Neural crest cell (in vitro differentiated cells): Measurements from ENCODE around the gene SIRT5. TPM values are rescaled to one million over a fixed set of nuclear protein-coding genes. Genes with fewer than 3 reads are reported as not detected.

Experiments used
- DNase-seq: peaks from one replicate; pipeline ENCODE4 v3.0.0; 2021; ENCODE audit warnings: low read depth, mixed read lengths, low spot score
- H3K27ac Mint-ChIP-seq: one replicate; pipeline ENCODE4 v1.8.0; 2021; ENCODE audit warnings: mild to moderate bottlenecking, mixed read lengths; ENCODE audit not compliant: unreplicated experiment
- H3K27me3 Mint-ChIP-seq: 2 replicates; pipeline ENCODE4 v1.8.0; 2021; ENCODE audit warnings: low read depth, mild to moderate bottlenecking, mixed read lengths
- H3K36me3 Mint-ChIP-seq: 2 replicates; pipeline ENCODE4 v1.8.0; 2021; ENCODE audit warnings: low read depth, mild to moderate bottlenecking, mixed read lengths
- H3K4me1 Mint-ChIP-seq: 2 replicates; pipeline ENCODE4 v1.8.0; 2021; ENCODE audit warnings: mixed read lengths
- H3K4me3 Mint-ChIP-seq: one replicate; pipeline ENCODE4 v1.8.0; 2021; ENCODE audit warnings: mild to moderate bottlenecking, mixed read lengths
- H3K9me3 Mint-ChIP-seq: 2 replicates; pipeline ENCODE4 v1.8.0; 2021; ENCODE audit warnings: mixed read lengths
- long read RNA-seq: library from polyadenylated mRNA; unstranded; transcript quantifications from one replicate; pipeline ENCODE4 v2.0.0, GENCODE V29; 2020
- total RNA-seq: library from RNA; stranded (reverse); gene quantifications from 2 replicates; pipeline ENCODE4 v1.2.1, GENCODE V29; 2021
- TF ChIP-seq, protein P1 (sequence below): fragments of 200-600 bp; sonication (generic); conservative IDR thresholded peaks from 2 replicates; pipeline ENCODE4 v1.5.0; 2021; ENCODE audit warnings: antibody characterized with exemption, mild to moderate bottlenecking

SIRT5 gene
- 8.8 and 10.3 TPM in 2 replicates for total RNA-seq
- long read RNA-seq, partial matches to known transcripts = 9 of 38 reads
- long read RNA-seq, other reads (novel, unspliced or antisense) = 27 of 38 reads

DNA sequence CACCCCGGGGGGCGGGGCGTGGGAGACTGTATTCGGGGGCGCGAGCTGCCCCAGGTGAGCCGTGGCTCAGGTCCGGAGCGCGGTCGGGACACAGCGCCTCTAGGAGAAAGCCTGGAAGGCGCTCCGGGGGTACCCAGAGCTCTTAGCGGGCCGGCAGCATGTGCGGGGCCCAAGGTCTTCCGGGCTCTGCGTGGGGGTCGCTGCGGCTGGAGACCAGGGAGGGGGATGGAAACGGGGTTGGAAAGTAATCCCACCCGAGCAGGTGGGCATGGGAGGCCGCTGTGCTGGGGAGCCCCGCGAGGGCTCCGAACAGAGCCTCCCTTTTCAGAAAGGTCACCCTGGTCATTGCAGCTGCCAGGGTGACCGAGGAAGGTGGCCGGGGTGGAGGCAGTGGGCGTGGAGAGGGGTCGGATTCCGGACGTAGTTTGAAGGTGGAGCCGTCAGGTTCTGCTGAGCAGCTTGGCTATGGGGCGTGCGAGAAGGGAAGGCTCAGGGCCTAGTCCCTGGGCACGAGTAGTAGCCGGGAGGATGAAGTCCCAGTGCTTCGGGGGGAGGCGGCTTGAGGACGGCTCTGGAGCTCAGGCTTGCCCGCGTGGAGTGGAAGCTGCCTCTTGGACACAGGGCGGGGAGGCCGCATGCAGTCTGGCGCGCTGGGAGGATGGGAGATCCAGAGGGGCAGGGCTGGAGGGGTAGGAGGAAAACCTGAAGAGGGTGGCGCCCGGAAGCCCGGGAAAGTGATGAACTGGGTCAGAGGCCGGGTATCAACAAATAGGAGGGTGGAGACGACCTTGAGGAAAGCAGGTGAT is at the start of gene SIRT5:
Gene SIRT5 (plus strand): TSS at position 31 of the 806 bp plus-strand sequence. CDS start 9,510 bp downstream, outside the sequence.
- TF ChIP-seq, protein P1, sequence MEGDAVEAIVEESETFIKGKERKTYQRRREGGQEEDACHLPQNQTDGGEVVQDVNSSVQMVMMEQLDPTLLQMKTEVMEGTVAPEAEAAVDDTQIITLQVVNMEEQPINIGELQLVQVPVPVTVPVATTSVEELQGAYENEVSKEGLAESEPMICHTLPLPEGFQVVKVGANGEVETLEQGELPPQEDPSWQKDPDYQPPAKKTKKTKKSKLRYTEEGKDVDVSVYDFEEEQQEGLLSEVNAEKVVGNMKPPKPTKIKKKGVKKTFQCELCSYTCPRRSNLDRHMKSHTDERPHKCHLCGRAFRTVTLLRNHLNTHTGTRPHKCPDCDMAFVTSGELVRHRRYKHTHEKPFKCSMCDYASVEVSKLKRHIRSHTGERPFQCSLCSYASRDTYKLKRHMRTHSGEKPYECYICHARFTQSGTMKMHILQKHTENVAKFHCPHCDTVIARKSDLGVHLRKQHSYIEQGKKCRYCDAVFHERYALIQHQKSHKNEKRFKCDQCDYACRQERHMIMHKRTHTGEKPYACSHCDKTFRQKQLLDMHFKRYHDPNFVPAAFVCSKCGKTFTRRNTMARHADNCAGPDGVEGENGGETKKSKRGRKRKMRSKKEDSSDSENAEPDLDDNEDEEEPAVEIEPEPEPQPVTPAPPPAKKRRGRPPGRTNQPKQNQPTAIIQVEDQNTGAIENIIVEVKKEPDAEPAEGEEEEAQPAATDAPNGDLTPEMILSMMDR = no peak
- Mint-ChIP-seq H3K27me3 (no peaks in the 10 kb centered on the region), H3K4me3 (peak within 1 kb of the TSS; percentile 96), H3K27ac (peak within 1 kb of the TSS; percentile 95), H3K9me3 (peaks cover 5% of the 10 kb centered on the region), H3K4me1 (peaks cover 31% of the 10 kb centered on the region), H3K36me3 (peaks cover 5% of the 10 kb centered on the region)
- DNase-seq = peak; percentile 61

GRCh38 chr6:13524801-13525508 is 49.4 kb upstream of the SIRT5 start:
- no peak for DNase-seq
- H3K4me1 Mint-ChIP-seq = peaks cover 5% of the 10 kb centered on the region
- no peak overlapping the region for H3K4me3 Mint-ChIP-seq
- H3K36me3 Mint-ChIP-seq = no peaks in the 10 kb centered on the region
- H3K27ac Mint-ChIP-seq = no peak overlapping the region
- TF ChIP-seq, protein P1 = no peak
- H3K27me3 Mint-ChIP-seq = no peaks in the 10 kb centered on the region
- H3K9me3 Mint-ChIP-seq = peaks cover 2% of the 10 kb centered on the region

DNA sequence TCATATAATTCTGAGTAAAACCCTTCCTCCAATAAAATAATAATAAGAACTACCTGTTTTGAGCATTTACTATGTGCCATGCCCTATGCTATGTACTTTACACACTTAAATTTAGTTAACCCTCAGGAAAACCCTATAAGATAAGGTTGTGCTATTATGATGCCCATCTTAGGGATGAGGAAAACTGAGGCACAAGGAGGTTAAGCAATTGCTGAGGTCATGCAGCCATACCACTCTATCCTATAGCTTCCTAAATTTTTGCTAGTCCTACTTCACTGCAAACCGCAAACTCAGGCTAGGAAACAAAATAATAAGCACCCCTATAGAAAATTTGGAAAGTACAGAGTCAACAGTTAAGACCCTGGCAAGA is 48.1 kb upstream of the SIRT5 start:
- TF ChIP-seq, protein P1 = no peak
- H3K27me3 Mint-ChIP-seq = no peaks in the 10 kb centered on the region
- no peak overlapping the region for H3K4me3 Mint-ChIP-seq
- DNase-seq = no peak
- peaks cover 5% of the 10 kb centered on the region for H3K4me1 Mint-ChIP-seq
- H3K36me3 Mint-ChIP-seq = no peaks in the 10 kb centered on the region
- no peak overlapping the region for H3K27ac Mint-ChIP-seq
- H3K9me3 Mint-ChIP-seq = no peaks in the 10 kb centered on the region

DNA sequence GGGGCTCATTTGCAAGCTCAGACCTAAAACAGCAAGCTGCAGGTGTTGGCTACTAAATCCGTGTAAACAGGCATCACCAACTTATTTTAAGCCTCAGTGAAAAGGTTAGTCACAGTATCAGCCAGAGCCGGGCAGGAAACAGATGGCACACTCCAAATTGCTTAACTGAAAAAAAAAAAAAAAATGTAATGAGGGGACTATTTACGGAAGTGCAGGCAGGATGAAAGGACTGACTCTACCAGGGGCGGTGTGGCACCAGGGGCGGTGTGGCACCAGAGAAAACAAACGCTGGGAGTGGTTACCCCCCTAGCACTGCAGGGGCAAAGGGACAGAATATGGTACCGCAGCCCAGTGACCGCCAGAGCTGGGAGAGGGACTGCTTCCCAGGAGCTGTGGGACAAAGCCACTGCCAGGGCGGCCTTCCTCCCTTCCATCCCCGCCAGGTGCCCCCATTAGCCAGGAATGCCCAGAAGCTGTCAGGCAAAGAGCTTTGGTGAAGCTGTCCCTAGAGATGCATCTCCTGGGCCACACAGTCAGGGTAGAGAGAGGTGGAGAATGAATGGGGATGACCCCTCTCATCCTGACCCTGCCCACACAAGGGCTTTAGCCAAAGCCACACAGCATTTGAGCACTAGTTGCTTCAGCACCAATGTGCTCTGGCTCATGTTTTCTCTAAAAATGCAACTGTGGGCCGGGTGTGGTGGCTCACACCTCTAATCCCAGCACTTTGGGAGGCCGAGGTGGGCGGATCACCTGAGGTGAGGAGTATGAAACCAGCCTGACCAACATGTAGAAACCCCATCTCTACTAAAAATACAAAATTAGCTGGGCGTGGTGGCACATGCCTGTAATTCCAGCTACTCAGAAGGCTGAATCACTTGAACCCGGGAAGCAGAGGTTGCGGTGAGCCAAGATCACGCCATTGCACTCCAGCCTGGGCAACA is 47.4 kb upstream of the SIRT5 start:
- no peak overlapping the region for H3K27ac Mint-ChIP-seq
- H3K4me1 Mint-ChIP-seq = peaks cover 5% of the 10 kb centered on the region
- H3K36me3 Mint-ChIP-seq = no peaks in the 10 kb centered on the region
- DNase-seq = no peak
- TF ChIP-seq, protein P1 = no peak
- no peak overlapping the region for H3K4me3 Mint-ChIP-seq
- H3K27me3 Mint-ChIP-seq = no peaks in the 10 kb centered on the region
- no peaks in the 10 kb centered on the region for H3K9me3 Mint-ChIP-seq

- no peaks in the 10 kb centered on the region for H3K9me3 Mint-ChIP-seq
- H3K27ac Mint-ChIP-seq = peak overlapping the region; percentile 36
- no peaks in the 10 kb centered on the region for H3K27me3 Mint-ChIP-seq
- H3K4me1 Mint-ChIP-seq = peaks cover 5% of the 10 kb centered on the region
- H3K4me3 Mint-ChIP-seq = no peak overlapping the region
- TF ChIP-seq, protein P1 = no peak
- no peaks in the 10 kb centered on the region for H3K36me3 Mint-ChIP-seq
- DNase-seq = no peak
Observed at GRCh38 chr6:13527671-13528056, 46.7 kb upstream of the SIRT5 start.
